ENCODE measurements around the gene ARG1.

ARG1 gene

DNA sequence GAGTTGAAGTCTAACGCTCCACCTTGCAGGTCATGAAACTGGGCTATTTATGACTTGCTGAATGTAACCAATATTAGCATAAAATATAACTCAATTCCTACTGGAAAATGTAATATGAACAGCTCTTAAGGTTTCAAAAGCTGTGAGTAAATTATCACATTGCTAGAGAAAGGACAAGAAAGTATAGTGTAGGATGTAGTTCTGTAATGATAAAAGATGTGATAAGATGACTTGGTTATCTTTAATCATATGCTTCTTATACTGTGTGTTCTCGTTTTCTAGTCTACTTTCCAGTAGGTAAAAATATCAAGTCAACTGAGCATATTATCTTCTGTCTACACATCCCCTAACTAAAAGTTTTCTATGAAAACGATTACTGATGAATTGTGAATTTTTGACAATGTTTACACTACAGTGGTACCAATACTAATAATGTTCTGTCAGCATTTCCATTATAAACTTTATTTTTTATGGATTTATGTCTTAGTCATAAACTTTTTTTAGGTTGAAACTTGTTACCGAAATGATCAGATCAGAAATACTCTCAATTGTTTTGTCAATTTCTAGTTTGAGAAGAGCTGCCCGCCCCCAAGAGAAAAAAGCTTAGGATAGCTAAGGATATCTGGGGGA is 40.4 kb downstream of the ARG1 start:
- Histone ChIP-seq H3K9ac (no peak overlapping the region), H3K79me2 (no peaks in the 10 kb centered on the region), H2AFZ (no peak overlapping the region), H3K27me3 (ENCODE audit: control insufficient read depth, insufficient read depth, low read length) (no peaks in the 10 kb centered on the region), H3K4me1 (no peaks in the 10 kb centered on the region), H3K36me3 (ENCODE audit: control insufficient read depth, insufficient read depth, low read length) (no peaks in the 10 kb centered on the region), H3K27ac (no peak overlapping the region), H3K9me3 (ENCODE audit: control insufficient read depth, low read length) (no peaks in the 10 kb centered on the region), H3K4me2 (ENCODE audit: low read length) (no peak overlapping the region), H3K4me3 (ENCODE audit: low read depth, low read length) (no peak overlapping the region)
- TF ChIP-seq, protein P1, sequence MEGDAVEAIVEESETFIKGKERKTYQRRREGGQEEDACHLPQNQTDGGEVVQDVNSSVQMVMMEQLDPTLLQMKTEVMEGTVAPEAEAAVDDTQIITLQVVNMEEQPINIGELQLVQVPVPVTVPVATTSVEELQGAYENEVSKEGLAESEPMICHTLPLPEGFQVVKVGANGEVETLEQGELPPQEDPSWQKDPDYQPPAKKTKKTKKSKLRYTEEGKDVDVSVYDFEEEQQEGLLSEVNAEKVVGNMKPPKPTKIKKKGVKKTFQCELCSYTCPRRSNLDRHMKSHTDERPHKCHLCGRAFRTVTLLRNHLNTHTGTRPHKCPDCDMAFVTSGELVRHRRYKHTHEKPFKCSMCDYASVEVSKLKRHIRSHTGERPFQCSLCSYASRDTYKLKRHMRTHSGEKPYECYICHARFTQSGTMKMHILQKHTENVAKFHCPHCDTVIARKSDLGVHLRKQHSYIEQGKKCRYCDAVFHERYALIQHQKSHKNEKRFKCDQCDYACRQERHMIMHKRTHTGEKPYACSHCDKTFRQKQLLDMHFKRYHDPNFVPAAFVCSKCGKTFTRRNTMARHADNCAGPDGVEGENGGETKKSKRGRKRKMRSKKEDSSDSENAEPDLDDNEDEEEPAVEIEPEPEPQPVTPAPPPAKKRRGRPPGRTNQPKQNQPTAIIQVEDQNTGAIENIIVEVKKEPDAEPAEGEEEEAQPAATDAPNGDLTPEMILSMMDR (IDR thresholded peaks at IDR 0.05), result no peak

DNA sequence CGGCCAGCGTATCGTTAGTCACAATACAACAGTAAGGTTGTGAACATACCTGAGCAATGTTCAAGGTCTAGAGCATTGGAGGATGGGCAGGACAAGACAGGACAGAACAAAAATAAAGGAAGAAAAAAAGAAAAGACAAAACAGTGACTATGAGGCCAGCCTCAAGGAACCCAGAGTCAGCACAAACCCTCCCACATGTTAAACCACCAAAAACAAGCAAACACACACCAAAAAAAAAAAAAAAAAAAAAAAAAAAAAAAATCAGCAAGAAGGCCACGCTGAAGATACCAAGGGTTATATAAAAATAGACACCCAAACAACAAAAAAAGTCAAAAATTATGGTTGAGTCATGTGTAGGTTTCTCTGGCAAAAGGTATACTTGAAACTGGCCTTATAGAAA is 42.2 kb downstream of the ARG1 start:
- Histone ChIP-seq H3K27ac (no peak overlapping the region), H2AFZ (no peak overlapping the region), H3K9me3 (ENCODE audit: control insufficient read depth, low read length) (no peaks in the 10 kb centered on the region), H3K4me1 (no peaks in the 10 kb centered on the region), H3K4me3 (ENCODE audit: low read depth, low read length) (no peak overlapping the region), H3K9ac (no peak overlapping the region), H3K27me3 (ENCODE audit: control insufficient read depth, insufficient read depth, low read length) (no peaks in the 10 kb centered on the region), H3K36me3 (ENCODE audit: control insufficient read depth, insufficient read depth, low read length) (no peaks in the 10 kb centered on the region), H3K4me2 (ENCODE audit: low read length) (no peak overlapping the region), H3K79me2 (no peaks in the 10 kb centered on the region)
- TF ChIP-seq, protein P1 (IDR thresholded peaks at IDR 0.05), result no peak

DNA sequence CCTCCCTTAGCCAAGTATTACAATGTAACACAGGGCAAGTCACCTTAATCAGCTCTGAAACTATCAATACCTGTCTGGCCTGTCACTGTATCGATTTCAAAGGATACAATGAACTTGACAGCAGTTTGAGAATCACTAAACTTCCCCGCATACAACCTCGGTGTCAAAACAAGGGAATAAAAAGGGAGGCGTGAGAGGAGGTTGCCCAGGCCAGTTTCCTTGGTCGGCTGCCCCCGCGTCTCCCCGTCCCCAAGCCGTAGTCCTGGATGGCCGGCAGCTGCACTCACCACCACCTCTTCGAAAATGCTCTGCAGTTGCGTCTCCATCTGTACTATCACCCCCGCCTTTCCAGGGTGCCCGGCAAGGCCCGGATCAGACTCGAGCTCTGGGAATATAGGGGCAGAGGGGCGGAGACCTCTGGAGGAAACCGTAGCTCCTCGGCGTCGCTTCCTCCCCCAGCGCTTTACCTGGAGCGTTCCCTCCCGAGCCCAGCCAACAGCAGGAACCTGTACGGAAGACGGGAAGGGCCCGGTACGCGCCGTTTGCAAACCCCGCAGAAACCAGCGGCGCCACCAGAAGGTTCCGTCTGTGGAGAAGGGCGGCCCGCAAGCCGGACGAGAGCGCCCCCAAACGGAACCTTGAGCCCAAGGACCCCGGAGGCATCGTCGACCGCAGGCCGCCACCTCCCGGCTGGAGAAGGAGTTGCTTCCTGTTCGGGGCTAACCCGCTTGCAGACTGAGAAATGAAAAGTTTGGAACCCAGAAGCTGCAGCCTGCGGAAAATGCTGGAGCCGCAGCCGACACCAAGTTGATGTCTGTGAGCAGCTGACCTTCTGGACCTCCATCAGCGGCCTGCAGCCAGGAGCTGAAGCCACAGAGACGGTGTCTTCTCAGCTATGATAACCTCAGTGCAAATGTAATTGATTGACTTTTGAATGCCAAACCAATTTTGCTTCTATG is 55.0 kb downstream of the ARG1 start, which contains the start of gene MED23:
MED23 (minus strand) TSS at position 519 of the 959 bp plus-strand sequence; CDS start at position 326, 193 bp downstream.
- TF ChIP-seq, protein P1 (IDR thresholded peaks at IDR 0.05), result peak; percentile 95
- Histone ChIP-seq H3K79me2 (no peaks in the 10 kb centered on the region), H3K4me1 (no peaks in the 10 kb centered on the region), H3K9ac (peak within 1 kb of the TSS; percentile 21), H3K9me3 (ENCODE audit: control insufficient read depth, low read length) (no peaks in the 10 kb centered on the region), H3K27ac (peak within 1 kb of the TSS; percentile 73), H3K4me3 (ENCODE audit: low read depth, low read length) (peak within 1 kb of the TSS; percentile 94), H3K27me3 (ENCODE audit: control insufficient read depth, insufficient read depth, low read length) (no peaks in the 10 kb centered on the region), H2AFZ (peak within 1 kb of the TSS; percentile 98), H3K4me2 (ENCODE audit: low read length) (peak within 1 kb of the TSS; percentile 91), H3K36me3 (ENCODE audit: control insufficient read depth, insufficient read depth, low read length) (no peaks in the 10 kb centered on the region)

DNA sequence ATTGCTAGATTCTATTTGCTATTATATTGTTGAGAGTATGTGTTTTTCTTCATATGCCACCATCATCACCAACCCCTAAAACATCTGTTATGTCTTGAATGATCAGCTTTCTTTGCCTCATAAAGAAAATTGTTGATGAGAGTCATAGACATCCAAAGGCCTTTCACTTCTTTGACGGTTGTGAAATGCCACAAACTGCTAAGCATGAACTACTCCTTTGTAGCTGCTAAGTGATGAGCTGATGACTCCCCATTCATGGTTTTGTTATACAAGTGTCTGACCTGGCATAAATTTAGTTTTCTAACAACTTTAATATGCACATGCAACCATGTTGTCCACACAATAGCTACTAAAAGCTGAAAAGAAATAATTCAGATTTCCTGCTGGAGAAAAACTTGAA is 55.7 kb downstream of the ARG1 start:
- H3K9ac ChIP-seq, result no peak overlapping the region
- no peaks in the 10 kb centered on the region for H3K36me3 ChIP-seq (ENCODE audit: control insufficient read depth, insufficient read depth, low read length)
- TF ChIP-seq, protein P1 (IDR thresholded peaks at IDR 0.05), result no peak
- H2AFZ ChIP-seq, result peak overlapping the region; percentile 98
- peak overlapping the region; percentile 94 for H3K4me3 ChIP-seq (ENCODE audit: low read depth, low read length)
- no peaks in the 10 kb centered on the region for H3K9me3 ChIP-seq (ENCODE audit: control insufficient read depth, low read length)
- no peaks in the 10 kb centered on the region for H3K27me3 ChIP-seq (ENCODE audit: control insufficient read depth, insufficient read depth, low read length)
- H3K4me1 ChIP-seq, result no peaks in the 10 kb centered on the region
- peak overlapping the region; percentile 80 for H3K4me2 ChIP-seq (ENCODE audit: low read length)
- H3K79me2 ChIP-seq, result no peaks in the 10 kb centered on the region
- H3K27ac ChIP-seq, result peak overlapping the region; percentile 73
